ENCODE measurements around the gene TPRG1.
"Not testable (repeated sequence)": the region's sequence is repeated elsewhere in the genome, so short reads cannot be mapped to it uniquely, and the experiment has no call there.

TPRG1 gene

DNA sequence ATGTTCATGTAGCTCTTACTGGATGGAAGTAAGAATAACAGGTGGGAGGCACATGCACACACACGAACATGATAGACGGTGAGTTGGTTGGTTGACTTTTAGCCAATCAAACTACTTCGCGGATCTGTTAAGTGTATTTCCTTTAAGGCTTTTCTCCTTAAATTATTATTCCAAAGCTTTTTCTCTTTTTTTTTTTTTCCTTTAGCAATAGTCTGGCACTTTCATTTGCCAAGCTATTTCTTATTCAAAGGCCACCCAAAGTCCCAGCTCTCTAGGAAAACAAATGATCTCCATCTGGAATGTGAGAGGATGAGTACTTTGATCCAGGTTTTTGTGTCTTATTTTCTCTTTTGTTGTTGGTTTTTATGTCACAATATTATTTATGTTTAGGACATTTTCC lies 141.1 kb downstream of the TPRG1 start:
- DNase-seq (ENCODE audit: low read depth in 2 of 2): no peak

DNA sequence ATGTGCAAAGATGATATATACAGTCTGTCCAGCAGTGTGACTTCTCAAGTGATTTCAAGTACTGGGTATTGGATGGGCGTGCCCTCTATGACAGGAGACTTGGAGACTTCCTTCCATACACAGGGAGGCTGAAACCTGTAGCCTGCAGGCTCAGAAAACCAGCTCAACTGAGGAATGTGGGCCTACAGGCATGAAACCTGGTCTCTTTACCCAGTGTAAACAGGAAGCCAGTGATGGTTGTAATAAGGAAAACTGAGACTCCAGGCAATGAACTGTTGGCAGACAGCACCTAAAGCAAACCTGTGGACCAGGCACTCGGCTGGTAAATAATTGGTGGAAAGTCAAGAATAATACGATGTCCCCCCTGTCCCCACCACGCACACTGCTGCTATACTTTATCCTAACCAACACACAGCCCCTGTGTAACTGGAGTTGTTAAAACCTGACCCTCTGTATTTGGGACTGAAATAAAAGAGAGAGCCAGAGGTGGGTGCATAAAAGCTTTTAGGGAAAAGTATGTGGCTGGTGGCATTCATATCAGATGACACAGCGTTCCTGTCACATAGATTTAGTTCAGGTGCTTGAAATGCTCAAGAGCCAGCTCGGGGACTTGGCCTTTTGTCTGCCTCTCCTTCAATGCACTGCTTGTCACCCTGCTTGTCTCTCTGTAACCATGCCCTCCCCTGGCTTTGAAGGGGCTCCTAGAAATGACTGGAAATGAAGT lies 144.7 kb downstream of the TPRG1 start:
- no peak for DNase-seq (ENCODE audit: low read depth in 2 of 2)

DNA sequence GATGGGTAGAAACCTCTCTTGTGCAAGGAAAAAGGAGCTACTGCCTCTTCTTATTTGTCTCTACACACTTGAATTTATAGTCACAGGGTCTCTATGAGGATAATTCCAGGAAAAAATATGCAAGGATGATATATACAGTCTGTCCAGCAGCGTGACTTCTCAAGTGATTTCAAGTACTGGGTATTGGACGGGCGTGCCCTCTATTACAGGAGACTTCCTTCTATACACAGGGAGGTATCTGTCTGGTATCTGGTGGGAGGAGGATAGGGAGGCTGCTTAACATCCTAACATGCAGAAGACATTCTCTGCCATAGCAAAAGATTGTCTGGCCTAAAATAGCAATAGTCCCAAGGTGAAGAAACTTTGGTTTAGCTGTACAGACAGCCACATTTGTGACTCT lies 146.1 kb downstream of the TPRG1 start:
- DNase-seq (ENCODE audit: low read depth in 2 of 2): no peak

DNA sequence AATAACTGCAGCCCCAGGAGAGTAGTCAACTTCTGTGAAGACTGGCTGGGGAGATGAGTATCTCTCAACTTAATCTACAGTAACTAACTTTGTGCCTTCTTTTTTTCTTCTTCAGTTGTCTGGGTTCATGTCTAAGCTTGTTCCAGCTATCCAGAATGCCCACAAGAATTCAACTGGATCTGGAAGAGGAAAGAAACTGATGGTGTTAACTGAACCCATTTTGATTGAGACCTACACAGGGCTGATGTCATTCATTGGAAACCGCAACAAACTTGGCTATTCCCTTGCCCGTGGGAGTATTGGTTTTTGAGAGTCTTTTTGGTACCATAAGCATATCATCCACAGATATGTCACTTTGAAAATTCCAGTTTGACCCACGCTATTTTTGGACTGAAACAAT lies 148.7 kb downstream of the TPRG1 start:
- DNase-seq (ENCODE audit: low read depth in 2 of 2): no peak

DNA sequence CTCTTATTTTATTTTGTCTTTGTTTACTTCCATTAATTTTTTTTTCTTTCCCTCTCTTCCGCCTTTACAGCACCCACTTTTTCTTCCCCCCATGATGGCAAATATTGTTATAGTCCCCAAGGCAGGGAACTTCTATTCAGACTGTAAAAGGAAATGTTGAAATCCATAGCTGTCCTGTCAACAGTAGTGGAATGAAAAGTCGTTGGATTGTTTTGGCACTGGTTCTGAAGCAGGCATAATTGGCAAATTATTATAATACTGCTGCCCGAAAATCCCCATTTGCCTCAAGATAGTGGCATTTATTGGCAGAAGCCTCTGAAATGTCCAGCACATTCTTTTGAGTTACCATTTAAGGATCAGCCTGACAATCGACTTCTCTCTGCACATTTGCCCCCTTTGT lies 150.6 kb downstream of the TPRG1 start:
- no peak for DNase-seq (ENCODE audit: low read depth in 2 of 2)

DNA sequence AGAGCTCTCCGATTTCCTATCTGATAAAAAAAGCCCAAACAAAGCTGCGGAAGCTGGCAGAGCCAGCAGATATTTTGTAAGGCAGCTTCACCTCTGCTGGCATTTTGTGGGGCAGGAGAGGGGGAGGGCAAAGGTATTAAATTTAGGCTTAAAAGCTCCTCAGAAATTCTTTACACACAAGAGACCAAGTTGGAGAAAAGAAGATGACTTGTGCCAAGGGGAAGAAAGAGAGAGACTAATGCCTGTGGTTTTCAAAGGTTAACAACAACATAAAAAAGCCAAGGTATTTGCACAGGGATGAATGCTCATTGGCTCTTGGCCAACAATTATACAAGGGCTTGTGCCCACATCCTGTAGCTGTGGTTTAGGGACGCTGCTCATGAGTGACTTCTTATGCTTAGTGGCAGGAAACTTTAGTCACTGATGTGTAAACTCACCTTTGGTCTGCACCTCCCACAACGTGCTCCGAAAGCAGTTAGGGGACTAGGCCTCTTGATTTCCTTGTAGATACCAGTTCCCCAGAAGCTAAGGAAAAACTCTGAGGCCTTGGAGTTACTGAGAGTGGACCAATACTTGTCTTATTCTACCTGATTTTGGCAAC lies 152.9 kb downstream of the TPRG1 start:
- DNase-seq (ENCODE audit: low read depth in 2 of 2): peak; percentile 46 to 69

DNA sequence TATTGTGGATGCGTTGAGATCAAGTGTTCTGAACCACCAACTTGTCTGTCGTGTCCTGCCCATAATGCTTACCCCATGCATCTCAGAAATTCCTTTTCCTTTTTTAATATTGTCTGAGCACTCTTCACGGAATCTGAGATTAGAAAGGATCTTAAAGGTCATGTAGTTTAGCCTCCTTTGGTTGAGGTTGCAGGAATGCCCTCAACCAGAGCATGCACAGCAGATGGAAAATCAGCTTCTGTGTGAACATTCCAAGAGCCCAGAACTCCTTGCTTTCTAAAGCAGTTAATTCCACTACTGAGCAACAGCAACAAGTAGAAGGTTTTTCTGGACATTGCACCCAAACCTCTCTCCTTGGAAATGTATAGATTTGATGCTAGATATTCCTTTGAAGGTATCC lies 153.7 kb downstream of the TPRG1 start:
- no peak for DNase-seq (ENCODE audit: low read depth in 2 of 2)

DNA sequence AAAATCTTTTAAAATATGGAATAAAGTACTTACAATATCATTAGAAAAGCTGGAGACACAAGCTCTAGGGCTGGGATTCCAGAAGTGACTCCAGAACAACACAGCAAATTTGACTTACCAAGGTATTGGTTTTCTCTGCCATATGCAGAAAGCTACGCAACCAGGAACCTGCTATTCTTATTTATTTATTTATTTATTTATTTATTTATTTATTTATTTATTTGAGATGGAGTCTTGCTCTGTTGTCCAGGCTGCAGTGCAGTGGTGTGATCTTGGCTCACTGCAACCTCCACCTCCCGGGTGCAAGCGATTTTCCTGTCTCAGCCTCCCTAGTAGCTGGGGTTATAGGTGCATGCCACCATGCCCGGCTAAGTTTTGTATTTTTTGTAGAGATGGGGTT lies 157.9 kb downstream of the TPRG1 start:
- not testable (repeated sequence) for DNase-seq (ENCODE audit: low read depth in 2 of 2)

DNA sequence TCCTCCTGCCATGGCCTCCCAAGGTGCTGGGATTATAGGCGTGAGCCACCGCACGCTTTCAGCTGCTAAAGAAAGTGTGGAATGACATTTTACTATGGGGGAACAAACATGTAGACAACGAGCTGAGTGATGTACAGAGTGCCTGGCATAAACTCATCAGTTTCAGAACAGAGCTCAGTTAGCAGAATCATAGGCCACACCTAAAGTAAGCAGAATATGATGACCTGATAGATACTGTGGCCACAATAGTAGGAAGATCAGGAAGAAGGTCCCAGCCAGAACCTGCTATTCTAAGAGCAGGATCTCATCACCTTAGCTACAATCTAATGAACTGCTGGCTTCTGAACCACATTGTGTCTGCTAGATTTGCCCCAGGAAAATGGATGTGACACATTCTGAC lies 158.3 kb downstream of the TPRG1 start:
- no peak for DNase-seq (ENCODE audit: low read depth in 2 of 2)

DNA sequence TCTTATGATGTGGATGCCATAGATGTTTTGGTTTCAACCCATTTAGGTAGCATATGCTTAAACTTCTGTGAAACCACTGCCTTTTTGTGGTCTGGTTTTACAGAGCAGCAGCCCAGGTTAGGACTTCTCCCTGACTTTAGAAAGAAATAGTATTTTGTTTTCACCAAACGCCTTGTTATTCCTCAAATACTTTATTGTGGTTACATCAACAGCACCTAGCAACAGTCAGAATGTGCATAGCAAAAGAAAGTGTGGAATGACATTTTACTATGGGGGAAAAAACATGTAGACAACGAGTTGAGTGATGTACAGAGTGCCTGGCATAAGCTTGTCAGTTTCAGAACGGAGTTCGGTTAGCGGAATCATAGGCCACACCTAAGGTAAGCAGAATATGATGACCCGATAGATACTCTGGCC lies 159.2 kb downstream of the TPRG1 start:
- peak in 1 of 2 donors; percentile 11 for DNase-seq (ENCODE audit: low read depth in 2 of 2)

DNA sequence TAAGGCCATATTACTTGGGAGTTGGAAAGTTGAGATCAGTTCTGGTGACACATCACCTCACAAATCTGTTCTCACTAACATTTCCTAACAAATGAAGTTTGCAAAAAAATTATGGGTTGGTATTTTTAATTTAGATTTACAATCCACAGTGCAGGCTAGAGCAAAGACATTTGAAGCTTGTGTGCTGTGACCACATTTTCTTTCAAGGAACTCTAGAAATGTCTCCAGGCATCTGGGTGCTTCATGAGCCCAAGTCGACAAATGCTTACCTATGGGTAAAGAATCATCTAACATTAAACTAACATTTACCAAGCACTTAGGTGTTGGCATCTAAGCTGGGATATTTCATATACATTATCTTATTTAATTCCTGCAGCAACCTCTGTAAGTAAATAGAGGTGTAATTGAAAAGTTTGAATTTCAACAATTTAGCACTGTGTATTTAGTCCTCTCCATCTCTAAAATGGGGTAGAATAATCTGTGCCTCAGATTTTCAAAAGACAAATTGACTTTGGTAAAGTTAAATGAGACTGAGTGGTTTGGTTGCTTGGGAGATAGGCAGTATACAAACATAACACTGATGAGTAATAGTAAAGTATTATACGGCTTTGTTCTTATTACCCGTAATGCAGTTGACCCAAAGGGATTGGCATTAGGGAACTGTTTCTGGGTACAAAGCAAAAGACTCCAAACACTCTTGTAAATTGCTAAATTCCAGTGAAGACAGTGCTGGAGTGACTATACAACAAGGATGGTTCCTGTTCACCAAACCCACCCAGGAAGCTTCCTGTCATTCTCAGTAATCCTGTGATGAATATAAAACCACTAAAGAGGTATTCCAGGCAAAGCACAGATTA lies 162.5 kb downstream of the TPRG1 start:
- DNase-seq (ENCODE audit: low read depth in 2 of 2): no peak

DNA sequence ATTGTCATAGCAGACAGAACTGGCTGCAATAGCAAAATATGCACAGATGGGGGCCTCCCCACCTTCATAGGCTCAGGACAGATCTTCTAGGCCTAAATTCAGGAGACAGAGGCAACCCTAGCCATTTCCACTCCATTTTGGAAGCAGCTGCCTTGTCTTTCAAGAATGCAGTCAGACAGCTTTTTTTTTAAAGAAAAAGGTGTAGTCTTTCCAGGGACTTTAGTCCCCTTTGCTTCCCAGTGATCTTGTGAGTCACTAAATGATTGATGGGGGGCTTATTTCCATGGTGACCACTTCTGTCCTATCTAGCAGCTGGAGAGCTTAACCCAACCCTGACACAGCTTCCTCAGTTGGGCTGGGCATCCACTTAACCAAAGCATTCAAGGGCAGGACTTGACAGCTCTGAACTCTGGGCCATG lies 165.9 kb downstream of the TPRG1 start:
- DNase-seq (ENCODE audit: low read depth in 2 of 2): no peak

DNA sequence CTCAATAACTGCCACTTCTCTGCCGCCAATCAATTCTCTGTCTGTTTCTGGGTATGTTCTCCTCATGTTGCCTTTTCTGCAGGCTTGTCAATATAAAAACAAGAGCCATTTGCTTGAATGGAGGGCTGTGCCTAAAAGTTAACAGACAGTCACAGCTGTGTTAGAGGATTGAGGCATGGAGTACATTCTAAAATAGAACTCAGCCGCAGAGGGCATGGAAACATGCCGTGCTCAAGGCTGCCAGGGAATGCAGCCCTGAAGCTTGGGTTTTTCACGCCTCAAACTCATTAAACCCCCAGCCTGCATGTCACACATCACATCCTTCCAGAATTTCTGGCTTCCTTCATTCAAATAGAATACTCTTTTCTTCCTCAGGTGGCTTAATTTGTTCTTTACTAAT lies 166.6 kb downstream of the TPRG1 start:
- no peak for DNase-seq (ENCODE audit: low read depth in 2 of 2)

DNA sequence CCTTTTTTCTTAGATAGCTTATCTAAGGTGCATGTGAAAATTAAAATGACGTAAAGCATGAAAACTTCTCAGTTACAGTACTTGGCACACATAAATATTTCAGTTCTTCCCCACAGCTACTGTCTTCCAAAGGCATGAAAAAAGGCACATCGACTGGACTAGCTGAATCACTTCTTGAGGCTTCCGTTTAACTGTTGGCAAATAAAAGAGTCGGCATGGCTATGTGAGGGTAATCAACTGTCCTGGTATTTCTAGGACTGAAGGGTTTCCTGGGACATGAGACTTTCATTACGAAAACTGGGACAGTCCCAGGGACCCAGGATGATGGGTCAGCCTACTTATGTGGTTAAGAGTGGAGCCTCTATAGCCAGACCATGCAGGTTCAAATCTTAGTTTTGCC lies 168.2 kb downstream of the TPRG1 start:
- no peak for DNase-seq (ENCODE audit: low read depth in 2 of 2)

DNA sequence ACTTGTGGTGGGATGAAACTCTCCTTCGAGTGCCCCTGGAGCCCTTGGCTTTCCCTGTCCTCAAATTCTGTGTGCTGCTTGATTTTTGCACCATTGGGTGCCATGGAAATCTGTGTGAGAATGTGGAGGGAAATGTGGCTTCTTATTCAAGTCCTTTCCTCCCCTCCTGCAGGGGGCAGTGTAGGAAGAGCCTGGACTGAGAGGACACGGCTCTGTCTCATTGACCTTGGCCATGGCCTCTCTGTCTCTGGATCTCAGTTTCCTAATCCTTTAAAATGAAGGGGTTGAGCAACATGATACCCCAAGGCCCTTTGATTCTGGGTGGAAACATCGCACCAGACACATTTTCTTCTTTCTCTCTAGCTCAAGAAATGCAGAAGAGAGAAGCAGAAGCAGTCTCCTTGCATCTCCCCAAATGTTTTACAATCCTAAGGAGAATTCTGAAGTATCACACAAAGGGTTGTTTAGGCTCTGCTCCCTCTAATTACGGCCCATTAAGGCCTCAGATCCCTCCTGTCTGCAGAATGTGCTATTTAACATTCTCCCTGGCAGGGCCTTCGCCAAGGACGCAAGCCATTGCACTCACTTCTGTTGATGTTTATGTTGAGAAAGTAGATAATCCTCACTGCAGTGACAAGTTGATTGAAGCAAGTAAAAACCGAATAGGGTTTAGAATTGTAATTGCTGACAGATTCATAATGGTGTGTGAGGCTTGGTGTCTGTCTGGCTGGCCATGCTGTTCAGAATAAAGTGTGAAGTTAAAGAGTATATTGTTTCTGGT lies 169.1 kb downstream of the TPRG1 start:
- no peak for DNase-seq (ENCODE audit: low read depth in 2 of 2)

DNA sequence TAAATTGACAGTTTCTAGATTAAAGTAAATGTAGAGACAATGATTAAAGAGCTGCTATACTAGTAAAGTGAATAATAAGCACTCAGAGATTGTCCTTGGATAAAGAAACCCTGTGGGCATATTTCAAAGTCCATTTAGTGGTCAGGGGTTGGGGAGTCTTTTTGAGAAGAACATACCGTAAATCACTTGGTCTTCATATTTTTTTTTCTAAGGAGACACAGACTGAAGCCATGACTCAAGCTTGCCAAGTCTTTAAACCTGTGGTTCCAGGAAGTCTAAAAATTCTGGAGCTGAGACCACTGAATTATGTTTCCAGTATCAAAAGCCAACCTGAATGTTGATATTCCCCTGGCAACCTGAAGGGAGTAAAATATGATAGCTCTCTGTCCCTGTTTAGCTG lies 171.0 kb downstream of the TPRG1 start:
- no peak for DNase-seq (ENCODE audit: low read depth in 2 of 2)

DNA sequence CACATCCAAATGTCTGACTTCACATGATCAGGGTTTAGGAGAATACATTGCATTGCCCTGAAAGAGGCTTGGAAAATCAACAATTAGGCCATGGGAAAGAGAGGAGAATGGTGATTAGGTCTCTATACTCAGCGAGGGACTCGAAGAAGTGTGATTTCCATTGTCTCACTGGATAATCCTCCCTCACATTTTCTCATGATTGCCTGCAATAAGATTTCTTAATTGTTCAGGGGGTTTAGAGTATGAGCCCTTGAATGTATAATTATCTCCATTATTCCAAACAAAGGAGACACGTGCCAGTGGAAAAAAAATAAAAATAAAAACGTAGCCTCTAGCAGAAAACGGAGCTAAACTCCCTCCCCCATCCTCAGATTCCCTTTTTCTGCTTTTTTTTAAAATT lies 173.2 kb downstream of the TPRG1 start:
- DNase-seq (ENCODE audit: low read depth in 2 of 2): no peak

DNA sequence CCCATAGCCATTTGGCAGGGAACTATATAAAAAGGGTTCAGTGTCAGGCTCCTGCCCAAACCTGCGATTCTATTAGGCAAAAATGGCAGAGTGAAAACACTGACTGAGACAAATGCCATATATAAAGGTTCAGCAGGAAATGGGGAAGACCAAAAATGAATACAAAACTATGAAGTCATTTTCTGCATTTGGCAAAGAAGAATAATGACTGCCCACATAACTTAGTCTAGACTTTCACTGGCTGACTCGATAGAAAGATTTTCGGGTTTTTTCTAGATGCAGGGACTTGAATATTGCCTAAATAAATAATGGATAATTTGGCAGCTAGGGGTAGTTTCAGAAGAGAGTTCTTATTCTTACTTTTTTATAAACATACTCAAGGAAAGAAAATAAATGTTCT lies 178.0 kb downstream of the TPRG1 start:
- DNase-seq (ENCODE audit: low read depth in 2 of 2): no peak

DNA sequence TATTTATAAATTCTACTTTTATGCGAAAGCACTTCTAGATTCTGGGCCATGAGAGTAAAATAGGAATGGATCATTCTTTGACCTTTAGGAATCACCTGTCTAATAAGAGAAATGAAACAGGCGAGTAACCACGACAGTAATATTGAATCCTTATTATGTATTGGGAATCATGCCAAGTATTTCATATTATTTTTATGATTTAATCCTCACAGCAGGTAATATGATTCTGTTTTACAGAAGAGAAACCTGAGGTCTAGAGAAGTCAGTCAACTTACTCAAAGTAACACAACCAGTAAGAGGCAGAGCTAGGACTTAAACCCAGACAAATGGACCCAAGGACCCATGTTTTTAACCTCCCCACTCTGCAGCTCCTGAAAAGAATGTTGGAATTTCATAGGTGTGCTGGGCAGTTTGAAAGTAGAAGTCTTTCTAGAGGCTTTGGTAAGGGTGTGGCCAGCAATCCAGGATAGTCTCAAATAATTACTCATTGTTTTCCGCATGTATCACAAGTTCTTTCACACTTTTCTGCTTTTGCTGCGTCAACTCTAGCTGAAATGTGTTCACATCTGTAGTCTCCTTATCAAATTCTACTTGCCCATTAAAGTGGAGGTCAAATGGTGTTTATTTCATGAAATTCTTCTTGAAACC lies 181.7 kb downstream of the TPRG1 start:
- no peak for DNase-seq (ENCODE audit: low read depth in 2 of 2)

DNA sequence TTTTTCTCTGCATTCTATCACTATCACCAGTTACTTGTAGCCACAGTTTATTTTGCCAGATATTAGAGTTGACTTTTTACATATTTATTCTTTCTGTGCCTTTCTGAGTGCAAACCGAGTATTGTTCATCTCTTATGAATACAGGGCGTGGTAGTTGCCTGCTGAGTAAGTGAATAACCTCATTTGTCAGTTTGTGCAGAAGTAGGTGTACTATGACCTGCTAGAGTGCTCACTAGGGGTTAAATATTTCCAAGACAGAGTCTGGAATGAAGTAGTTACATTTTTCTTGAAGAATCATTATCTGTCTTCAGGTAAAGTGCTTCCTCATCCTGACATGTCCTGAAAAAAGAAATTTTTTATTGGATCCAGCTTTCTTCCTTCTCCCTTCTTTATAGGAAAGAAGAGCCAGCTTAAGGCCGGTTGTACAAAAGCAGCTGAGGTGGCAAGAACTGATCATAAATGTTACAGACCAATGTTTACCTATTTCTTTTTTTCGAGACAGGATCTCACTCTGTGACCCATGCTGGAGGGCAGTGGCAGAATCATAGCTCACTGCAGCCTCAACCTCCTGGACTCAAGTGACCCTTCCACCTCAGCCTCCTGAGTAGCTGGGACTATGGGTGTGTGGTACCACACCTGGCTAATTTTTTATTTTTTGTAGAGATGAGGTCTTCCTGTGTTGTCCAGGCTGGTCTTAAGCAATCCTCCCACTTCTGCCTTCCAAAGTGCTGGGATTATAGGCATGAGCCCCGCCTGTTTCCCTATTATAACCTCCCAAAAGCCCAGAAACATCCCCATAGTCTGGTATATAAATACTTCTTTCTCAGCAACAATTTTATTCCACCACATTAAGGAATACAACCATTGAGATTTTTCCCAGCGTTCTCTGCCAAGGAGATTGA lies 182.5 kb downstream of the TPRG1 start:
- DNase-seq (ENCODE audit: low read depth in 2 of 2): no peak

DNA sequence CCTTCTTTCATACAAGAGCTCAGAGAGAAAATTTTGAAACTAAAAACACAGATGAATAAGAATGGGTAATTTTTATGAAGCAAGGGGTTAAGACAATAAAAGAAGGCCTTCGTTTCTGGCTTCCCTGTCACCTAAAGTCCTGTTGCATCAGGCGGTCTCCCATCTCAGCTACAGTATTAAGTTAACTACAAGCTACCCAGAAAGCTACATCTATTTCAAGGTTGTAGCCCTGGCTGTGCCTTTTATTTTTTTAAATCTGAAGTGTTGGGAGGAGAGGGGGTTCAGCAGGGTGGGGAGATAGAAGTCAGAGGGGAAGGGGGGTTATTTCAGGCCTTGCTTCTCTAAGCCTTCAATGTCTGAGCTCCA lies 183.3 kb downstream of the TPRG1 start:
- no peak for DNase-seq (ENCODE audit: low read depth in 2 of 2)
